Uterus (tissue), 2 donors: ENCODE measurements around the gene ADORA1.

Source experiments
- CTCF ChIP-seq, 4 experiments: fragments of 200-600 bp in 2 of 4; fragments of 450-650 bp in 2 of 4; sonication (generic) in 2 of 4; IDR thresholded peaks; one replicate each; pipeline ENCODE4 v1.5.1; 2016 to 2019; ENCODE audit warnings: antibody characterized with exemption in 4 of 4, mild to moderate bottlenecking in 2 of 4, moderate library complexity in 1 of 4
- POLR2A ChIP-seq, 2 donors: fragments of 450-650 bp; IDR thresholded peaks; one replicate each; pipeline ENCODE4 v1.6.1; 2016; ENCODE audit warnings: antibody characterized with exemption in 2 of 2, mild to moderate bottlenecking in 1 of 2, moderate library complexity in 1 of 2

GRCh38 chr1:203140743-203141520, 13.4 kb downstream of the ADORA1 start:
- TF ChIP-seq CTCF (IDR thresholded peaks at IDR 0.05) (no peak), POLR2A (IDR thresholded peaks at IDR 0.05) (no peak)
